H9 (cell line): Measurements from ENCODE around the gene TSHB. TPM values are rescaled to one million over a fixed set of nuclear protein-coding genes. Genes with fewer than 3 reads are reported as not detected.

Source experiments
- DNase-seq: peaks from one replicate; pipeline ENCODE4 v3.0.0-alpha.2; 2017
- H2AFZ ChIP-seq: one replicate; pipeline ENCODE4 v1.6.1; 2013; ENCODE audit warnings: mild to moderate bottlenecking, low read length, control low read depth, moderate library complexity
- H2AK5ac ChIP-seq: 2 replicates; pipeline ENCODE4 v1.6.1; 2013; ENCODE audit warnings: low read length, control low read depth, mixed read lengths; ENCODE audit not compliant: insufficient read length
- H2BK120ac ChIP-seq: one replicate; pipeline ENCODE4 v1.6.1; 2013; ENCODE audit warnings: low read depth, mild to moderate bottlenecking, low read length, control low read depth, inconsistent platforms; ENCODE audit not compliant: poor library complexity, severe bottlenecking
- H2BK12ac ChIP-seq: 2 replicates; pipeline ENCODE4 v1.6.1; 2013; ENCODE audit warnings: low read length, control low read depth, mixed read lengths, low read depth; ENCODE audit not compliant: insufficient read length
- H2BK15ac ChIP-seq: 2 replicates; pipeline ENCODE4 v1.6.1; 2013; ENCODE audit warnings: low read depth, low read length, control low read depth
- H2BK20ac ChIP-seq: one replicate; pipeline ENCODE4 v1.6.1; 2013; ENCODE audit warnings: low read depth, mild to moderate bottlenecking, low read length, control low read depth, inconsistent platforms; ENCODE audit not compliant: poor library complexity, severe bottlenecking
- H2BK5ac ChIP-seq: 2 replicates; pipeline ENCODE4 v1.6.1; 2013; ENCODE audit warnings: low read length, control low read depth, mixed read lengths; ENCODE audit not compliant: insufficient read length
- H3K14ac ChIP-seq: 2 replicates; pipeline ENCODE4 v1.6.1; 2013; ENCODE audit warnings: low read length, control low read depth; ENCODE audit not compliant: insufficient read depth
- H3K18ac ChIP-seq: 2 replicates; pipeline ENCODE4 v1.6.1; 2013; ENCODE audit warnings: low read depth, mild to moderate bottlenecking, mixed read lengths, low read length, control low read depth; ENCODE audit not compliant: insufficient read length
- H3K23ac ChIP-seq: 2 replicates; pipeline ENCODE4 v1.6.1; 2013; ENCODE audit warnings: low read length, control low read depth, mixed read lengths, low read depth; ENCODE audit not compliant: insufficient read length
- H3K23me2 ChIP-seq: 2 replicates; pipeline ENCODE4 v1.6.1; 2013; ENCODE audit warnings: low read depth, mild to moderate bottlenecking, mixed read lengths, low read length, control low read depth; ENCODE audit not compliant: insufficient read length, poor library complexity, severe bottlenecking
- H3K27ac ChIP-seq: 2 replicates; pipeline ENCODE4 v1.5.1; 2013; ENCODE audit warnings: low read length, control low read depth, mixed read lengths, low read depth; ENCODE audit not compliant: insufficient read length
- H3K27me3 ChIP-seq: 2 replicates; pipeline ENCODE4 v1.6.1; 2013; ENCODE audit warnings: low read length, control low read depth, inconsistent platforms; ENCODE audit not compliant: insufficient read depth
- H3K4ac ChIP-seq: 2 replicates; pipeline ENCODE4 v1.6.1; 2013; ENCODE audit warnings: low read depth, mild to moderate bottlenecking, control low read depth, inconsistent platforms, low read length, moderate library complexity
- H3K4me1 ChIP-seq: 2 replicates; pipeline ENCODE4 v1.6.1; 2013; ENCODE audit warnings: low read length, control low read depth, inconsistent platforms; ENCODE audit not compliant: insufficient read depth
- H3K4me2 ChIP-seq: 2 replicates; pipeline ENCODE4 v1.6.1; 2013; ENCODE audit warnings: low read length, control low read depth, mixed read lengths; ENCODE audit not compliant: insufficient read length, insufficient read depth
- H3K56ac ChIP-seq: 2 replicates; pipeline ENCODE4 v1.6.1; 2013; ENCODE audit warnings: low read depth, mild to moderate bottlenecking, mixed read lengths, low read length, control low read depth; ENCODE audit not compliant: insufficient read length
- H3K79me1 ChIP-seq: 2 replicates; pipeline ENCODE4 v1.6.1; 2013; ENCODE audit warnings: low read depth, mild to moderate bottlenecking, moderate library complexity, low read length, control low read depth, inconsistent platforms; ENCODE audit not compliant: insufficient read depth, poor library complexity, severe bottlenecking
- H3K79me2 ChIP-seq: 2 replicates; pipeline ENCODE4 v1.6.1; 2013; ENCODE audit warnings: low read length, control low read depth, inconsistent platforms; ENCODE audit not compliant: insufficient read depth
- H3K9ac ChIP-seq: 2 replicates; pipeline ENCODE4 v1.6.1; 2013; ENCODE audit warnings: low read length, control low read depth, mixed read lengths; ENCODE audit not compliant: insufficient read length; ENCODE audit errors: extremely low read depth
- H3K9me3 ChIP-seq: one replicate; pipeline ENCODE4 v1.6.1; 2013; ENCODE audit warnings: low read depth, low read length, inconsistent platforms; ENCODE audit not compliant: control insufficient read depth
- H3T11ph ChIP-seq: one replicate; pipeline ENCODE4 v1.6.1; 2013; ENCODE audit warnings: mild to moderate bottlenecking, low read length, control low read depth, inconsistent platforms
- H4K20me1 ChIP-seq: one replicate; pipeline ENCODE4 v1.6.1; 2013; ENCODE audit not compliant: control insufficient read depth, insufficient read length, insufficient read depth
- H4K5ac ChIP-seq: 2 replicates; pipeline ENCODE4 v1.6.1; 2013; ENCODE audit warnings: low read depth, mild to moderate bottlenecking, mixed read lengths, low read length, control low read depth; ENCODE audit not compliant: insufficient read length
- H4K8ac ChIP-seq: replicated peaks from 2 replicates; pipeline ENCODE4 v1.6.1; 2013; ENCODE audit warnings: low read length, control low read depth, mixed read lengths, low read depth; ENCODE audit not compliant: insufficient read length
- H4K91ac ChIP-seq: 2 replicates; pipeline ENCODE4 v1.6.1; 2013; ENCODE audit warnings: low read depth, mild to moderate bottlenecking, moderate library complexity, mixed read lengths, low read length, control low read depth; ENCODE audit not compliant: insufficient read length
- H3K27ac Mint-ChIP-seq, 3 experiments: 2 replicates in 2 of 3; 3 replicates in 1 of 3; pipeline ENCODE4 v1.8.0; 2020 to 2021; ENCODE audit warnings: mixed read lengths in 3 of 3, mild to moderate bottlenecking in 1 of 3, moderate library complexity in 1 of 3
- H3K27me3 Mint-ChIP-seq: 2 replicates; pipeline ENCODE4 v1.8.0; 2021; ENCODE audit warnings: low read depth, mild to moderate bottlenecking, moderate library complexity, mixed read lengths
- H3K36me3 Mint-ChIP-seq, 3 experiments: 2 replicates in 2 of 3; 3 replicates in 1 of 3; pipeline ENCODE4 v1.8.0; 2020 to 2021; ENCODE audit warnings: low read depth in 3 of 3, mixed read lengths in 3 of 3; ENCODE audit not compliant: insufficient read depth in 1 of 3
- H3K4me1 Mint-ChIP-seq, 2 experiments: 2 replicates each; pipeline ENCODE4 v1.8.0; 2020; ENCODE audit warnings: mixed read lengths in 2 of 2
- H3K4me3 Mint-ChIP-seq, 2 experiments: 2 replicates in 1 of 2; 3 replicates in 1 of 2; pipeline ENCODE4 v1.8.0; 2020 to 2021; ENCODE audit warnings: mild to moderate bottlenecking in 2 of 2, mixed read lengths in 2 of 2, moderate library complexity in 1 of 2
- H3K9me3 Mint-ChIP-seq, 2 experiments: 2 replicates in 1 of 2; 3 replicates in 1 of 2; pipeline ENCODE4 v1.8.0; 2020; ENCODE audit warnings: mild to moderate bottlenecking in 2 of 2, mixed read lengths in 2 of 2, moderate library complexity in 1 of 2
- CTCF ChIP-seq: fragments of 200-600 bp; sonication (generic); conservative IDR thresholded peaks from 3 replicates; pipeline ENCODE4 v1.8.0; 2021; ENCODE audit warnings: antibody characterized with exemption, mild to moderate bottlenecking
- WGBS: extraction: QIAGEN DNeasy Blood & Tissue Kit; methylation state at CpG from one replicate; pipeline ENCODE4 v1.1.7; 2013; ENCODE audit warnings: missing lambda C conversion rate, low lambda C conversion rate, mixed read lengths; ENCODE audit not compliant: insufficient read length; ENCODE audit errors: extremely low coverage; 5-methylcytosine and 5-hydroxymethylcytosine counted together
- total RNA-seq: library from RNA; stranded (reverse); gene quantifications from 2 replicates; pipeline ENCODE4 v1.2.1, GENCODE V29; 2021

Gene TSHB
- total RNA-seq, 1 experiment from 2014 or later: not detected

GRCh38 chr1:115065021-115065420 lies 35.4 kb downstream of the TSHB start:
- Histone ChIP-seq H3K9ac (no peak overlapping the region), H3K27ac (no peak overlapping the region), H2AK5ac (no peak overlapping the region), H2BK5ac (no peak overlapping the region), H3K14ac (no peak overlapping the region), H3K23ac (no peak overlapping the region), H3K9me3 (no peaks in the 10 kb centered on the region), H4K5ac (no peak overlapping the region), H3K4ac (no peak overlapping the region), H3T11ph (no peak overlapping the region), H4K20me1 (no peaks in the 10 kb centered on the region), H2BK15ac (no peak overlapping the region), H3K27me3 (no peaks in the 10 kb centered on the region), H3K56ac (no peak overlapping the region), H3K23me2 (no peaks in the 10 kb centered on the region), H2BK120ac (no peak overlapping the region), H4K8ac (no peak overlapping the region), H3K4me1 (no peaks in the 10 kb centered on the region), H3K18ac (no peak overlapping the region), H3K79me2 (no peaks in the 10 kb centered on the region), H3K79me1 (no peaks in the 10 kb centered on the region), H3K4me2 (no peak overlapping the region), H4K91ac (no peak overlapping the region), H2BK12ac (no peak overlapping the region), H2AFZ (no peak overlapping the region), H2BK20ac (no peak overlapping the region)
- no peak for TF ChIP-seq CTCF
- no peak overlapping the region for H3K27ac Mint-ChIP-seq
- H3K4me1 Mint-ChIP-seq: peaks cover under 1 to 2% of the 10 kb centered on the region in 2 experiments
- no CpG with 5 or more reads among the region's 6 CpGs for WGBS
- no peak for DNase-seq
- no peak overlapping the region for H3K4me3 Mint-ChIP-seq
- no peaks in the 10 kb centered on the region for H3K9me3 Mint-ChIP-seq
- no peaks in the 10 kb centered on the region; a peak in 1 of 7 replicates for H3K36me3 Mint-ChIP-seq
- H3K27me3 Mint-ChIP-seq: no peaks in the 10 kb centered on the region
